Nephron (organoid): ENCODE measurements around the gene C4orf54.

Source experiments
- H3K27ac Mint-ChIP-seq, 3 experiments: 2 replicates each; pipeline ENCODE4 v1.8.0; 2020; ENCODE audit warnings: mixed read lengths in 3 of 3, mild to moderate bottlenecking in 2 of 3, moderate library complexity in 1 of 3
- H3K27me3 Mint-ChIP-seq: 2 replicates; pipeline ENCODE4 v1.8.0; 2021; ENCODE audit warnings: low read depth, mild to moderate bottlenecking, moderate library complexity, mixed read lengths
- H3K36me3 Mint-ChIP-seq: 2 replicates; pipeline ENCODE4 v1.8.0; 2020; ENCODE audit warnings: low read depth, mixed read lengths
- H3K4me1 Mint-ChIP-seq: 2 replicates; pipeline ENCODE4 v1.8.0; 2020; ENCODE audit warnings: mixed read lengths
- H3K4me3 Mint-ChIP-seq, 3 experiments: 2 replicates each; pipeline ENCODE4 v1.8.0; 2020; ENCODE audit warnings: mild to moderate bottlenecking in 3 of 3, mixed read lengths in 3 of 3, moderate library complexity in 2 of 3
- H3K9me3 Mint-ChIP-seq: 2 replicates; pipeline ENCODE4 v1.8.0; 2020; ENCODE audit warnings: mixed read lengths
- TF ChIP-seq, protein P1 (sequence below), 3 experiments: fragments of 200-600 bp; sonication (generic); IDR thresholded peaks; one replicate each; pipeline ENCODE4 v1.5.0; 2021; ENCODE audit warnings: antibody characterized with exemption in 3 of 3; ENCODE audit not compliant: unreplicated experiment in 3 of 3

C4orf54 gene

DNA sequence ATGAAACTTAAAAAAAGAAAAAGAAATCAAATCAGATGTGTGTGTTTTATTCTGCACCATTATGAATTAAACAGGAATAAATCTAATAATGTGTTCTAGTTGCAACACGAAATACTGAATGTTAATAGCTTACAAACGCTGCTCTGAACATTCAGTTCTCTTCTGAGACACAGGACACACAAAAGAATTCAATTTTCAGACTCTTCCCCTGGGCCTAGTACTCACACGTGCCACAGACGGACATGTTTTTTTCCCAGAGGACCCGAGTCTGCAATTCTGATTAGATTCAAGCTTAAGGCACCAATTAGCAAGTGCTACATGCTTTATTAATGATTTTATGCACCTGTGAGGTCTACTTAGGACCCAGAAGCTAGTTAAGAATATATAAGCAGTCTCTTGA is 20.5 kb downstream of the C4orf54 start:
- Mint-ChIP-seq H3K4me1 (peaks cover 11% of the 10 kb centered on the region), H3K27ac (no peak overlapping the region), H3K27me3 (no peaks in the 10 kb centered on the region), H3K4me3 (no peak overlapping the region), H3K36me3 (no peaks in the 10 kb centered on the region), H3K9me3 (no peaks in the 10 kb centered on the region)
- TF ChIP-seq, protein P1, sequence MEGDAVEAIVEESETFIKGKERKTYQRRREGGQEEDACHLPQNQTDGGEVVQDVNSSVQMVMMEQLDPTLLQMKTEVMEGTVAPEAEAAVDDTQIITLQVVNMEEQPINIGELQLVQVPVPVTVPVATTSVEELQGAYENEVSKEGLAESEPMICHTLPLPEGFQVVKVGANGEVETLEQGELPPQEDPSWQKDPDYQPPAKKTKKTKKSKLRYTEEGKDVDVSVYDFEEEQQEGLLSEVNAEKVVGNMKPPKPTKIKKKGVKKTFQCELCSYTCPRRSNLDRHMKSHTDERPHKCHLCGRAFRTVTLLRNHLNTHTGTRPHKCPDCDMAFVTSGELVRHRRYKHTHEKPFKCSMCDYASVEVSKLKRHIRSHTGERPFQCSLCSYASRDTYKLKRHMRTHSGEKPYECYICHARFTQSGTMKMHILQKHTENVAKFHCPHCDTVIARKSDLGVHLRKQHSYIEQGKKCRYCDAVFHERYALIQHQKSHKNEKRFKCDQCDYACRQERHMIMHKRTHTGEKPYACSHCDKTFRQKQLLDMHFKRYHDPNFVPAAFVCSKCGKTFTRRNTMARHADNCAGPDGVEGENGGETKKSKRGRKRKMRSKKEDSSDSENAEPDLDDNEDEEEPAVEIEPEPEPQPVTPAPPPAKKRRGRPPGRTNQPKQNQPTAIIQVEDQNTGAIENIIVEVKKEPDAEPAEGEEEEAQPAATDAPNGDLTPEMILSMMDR (IDR thresholded peaks at IDR 0.05; ENCODE audit: unreplicated experiment in 3 of 3), result no peak

- Mint-ChIP-seq H3K9me3 (no peaks in the 10 kb centered on the region), H3K27me3 (no peaks in the 10 kb centered on the region), H3K36me3 (no peaks in the 10 kb centered on the region), H3K4me3 (no peak overlapping the region), H3K4me1 (peaks cover 10% of the 10 kb centered on the region), H3K27ac (no peak overlapping the region)
- TF ChIP-seq, protein P1 (IDR thresholded peaks at IDR 0.05; ENCODE audit: unreplicated experiment in 3 of 3), result no peak
Measured at GRCh38 chr4:99636422-99636821, 21.2 kb downstream of the C4orf54 start.

DNA sequence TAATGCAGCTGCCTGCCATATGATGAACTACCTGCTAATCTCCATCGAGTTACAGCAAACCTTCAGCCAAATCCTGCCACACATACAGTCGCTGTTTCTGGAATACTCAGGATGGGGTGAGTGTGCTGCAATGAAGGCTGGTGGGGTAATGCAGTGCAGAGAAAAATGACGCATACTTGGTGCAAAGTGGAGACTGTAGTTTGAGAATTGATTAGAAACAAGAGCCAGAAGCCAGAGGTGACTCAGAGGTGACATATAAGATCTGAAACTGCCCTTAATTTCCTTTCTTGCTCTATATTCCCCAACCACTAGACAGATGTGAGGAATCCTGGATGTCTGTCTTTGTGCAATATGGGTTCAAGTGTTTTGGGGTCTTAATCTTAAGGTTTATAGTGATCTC is 22.0 kb downstream of the C4orf54 start:
- no peak overlapping the region for H3K4me3 Mint-ChIP-seq
- no peaks in the 10 kb centered on the region for H3K9me3 Mint-ChIP-seq
- TF ChIP-seq, protein P1 (IDR thresholded peaks at IDR 0.05; ENCODE audit: unreplicated experiment in 3 of 3), result no peak
- no peaks in the 10 kb centered on the region for H3K27me3 Mint-ChIP-seq
- peaks cover 7% of the 10 kb centered on the region for H3K4me1 Mint-ChIP-seq
- no peak overlapping the region for H3K27ac Mint-ChIP-seq
- no peaks in the 10 kb centered on the region for H3K36me3 Mint-ChIP-seq

DNA sequence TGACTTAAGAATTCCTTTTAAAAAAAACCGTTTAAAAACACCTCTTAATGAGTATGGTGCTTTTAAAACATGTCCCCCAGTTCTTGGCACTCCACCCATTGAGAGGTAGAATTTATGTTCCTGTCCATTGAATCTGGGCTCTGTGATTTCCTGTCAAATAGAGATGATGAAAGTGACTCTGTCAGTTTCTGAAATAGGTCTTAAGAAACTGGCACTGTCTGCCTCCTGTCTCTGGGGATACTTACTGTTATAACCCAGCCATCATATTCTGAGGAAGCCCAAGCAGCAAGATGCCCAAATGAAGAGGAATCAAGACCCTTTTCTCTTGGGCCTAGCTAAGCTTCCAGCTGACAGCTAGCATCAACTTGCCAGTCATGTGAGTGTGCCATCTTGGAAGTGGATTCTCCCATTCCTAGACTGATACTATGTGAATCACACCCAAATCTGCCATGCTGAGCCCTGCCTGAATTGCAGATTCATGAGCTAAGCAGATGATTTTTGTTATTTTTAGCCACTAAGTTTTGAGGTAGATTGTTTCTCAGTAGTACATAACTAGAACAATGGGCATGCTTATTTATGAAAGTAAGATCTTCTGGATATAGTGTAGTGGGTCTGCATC is 22.8 kb downstream of the C4orf54 start:
- no peak overlapping the region for H3K4me3 Mint-ChIP-seq
- no peak overlapping the region for H3K27ac Mint-ChIP-seq
- TF ChIP-seq, protein P1 (IDR thresholded peaks at IDR 0.05; ENCODE audit: unreplicated experiment in 3 of 3), result no peak
- H3K27me3 Mint-ChIP-seq, result no peaks in the 10 kb centered on the region
- H3K4me1 Mint-ChIP-seq, result peaks cover 11% of the 10 kb centered on the region
- no peaks in the 10 kb centered on the region for H3K36me3 Mint-ChIP-seq
- no peaks in the 10 kb centered on the region for H3K9me3 Mint-ChIP-seq

GRCh38 chr4:99633772-99634171 is 23.9 kb downstream of the C4orf54 start:
- Mint-ChIP-seq H3K4me3 (no peak overlapping the region), H3K9me3 (no peaks in the 10 kb centered on the region), H3K27ac (no peak overlapping the region), H3K4me1 (peaks cover 11% of the 10 kb centered on the region), H3K27me3 (no peaks in the 10 kb centered on the region), H3K36me3 (no peaks in the 10 kb centered on the region)
- TF ChIP-seq, protein P1 (IDR thresholded peaks at IDR 0.05; ENCODE audit: unreplicated experiment in 3 of 3), result no peak

DNA sequence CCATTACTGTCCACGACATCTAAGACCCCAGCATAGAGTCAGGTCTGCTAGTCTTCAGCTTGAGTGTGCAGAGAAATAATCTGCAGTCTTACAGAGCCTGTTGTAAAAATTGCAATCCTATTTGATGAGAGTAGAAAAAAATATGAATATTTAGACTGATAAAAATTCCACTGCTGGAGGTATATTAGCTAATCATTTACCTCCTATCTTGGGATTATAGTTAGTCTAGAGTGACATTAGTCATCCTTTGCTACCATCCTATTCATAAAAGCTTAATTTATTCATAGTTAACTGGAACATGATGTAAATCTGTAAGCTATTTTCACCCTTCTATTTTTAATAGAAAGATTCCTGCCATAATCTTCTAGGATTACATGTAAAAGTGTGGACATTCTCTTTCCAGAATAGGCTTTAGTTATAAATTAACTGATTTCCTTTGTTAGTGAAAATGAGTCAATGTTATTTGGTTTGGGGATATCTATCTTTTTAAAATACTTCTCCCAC is 26.7 kb downstream of the C4orf54 start:
- Mint-ChIP-seq H3K27ac (no peak overlapping the region), H3K27me3 (no peaks in the 10 kb centered on the region), H3K9me3 (no peaks in the 10 kb centered on the region), H3K4me1 (peaks cover 11% of the 10 kb centered on the region), H3K4me3 (no peak overlapping the region), H3K36me3 (no peaks in the 10 kb centered on the region)
- TF ChIP-seq, protein P1 (IDR thresholded peaks at IDR 0.05; ENCODE audit: unreplicated experiment in 3 of 3), result no peak
